ENCODE results near the gene ZGPAT.
"Not testable (repeated sequence)": the region's sequence is repeated elsewhere in the genome, so short reads cannot be mapped to it uniquely, and the experiment has no call there.

ZGPAT gene

GRCh38 chr20:63703471-63703975, 4.3 kb upstream of the ZGPAT start:
- peak; percentile 29 for DNase-seq

DNA sequence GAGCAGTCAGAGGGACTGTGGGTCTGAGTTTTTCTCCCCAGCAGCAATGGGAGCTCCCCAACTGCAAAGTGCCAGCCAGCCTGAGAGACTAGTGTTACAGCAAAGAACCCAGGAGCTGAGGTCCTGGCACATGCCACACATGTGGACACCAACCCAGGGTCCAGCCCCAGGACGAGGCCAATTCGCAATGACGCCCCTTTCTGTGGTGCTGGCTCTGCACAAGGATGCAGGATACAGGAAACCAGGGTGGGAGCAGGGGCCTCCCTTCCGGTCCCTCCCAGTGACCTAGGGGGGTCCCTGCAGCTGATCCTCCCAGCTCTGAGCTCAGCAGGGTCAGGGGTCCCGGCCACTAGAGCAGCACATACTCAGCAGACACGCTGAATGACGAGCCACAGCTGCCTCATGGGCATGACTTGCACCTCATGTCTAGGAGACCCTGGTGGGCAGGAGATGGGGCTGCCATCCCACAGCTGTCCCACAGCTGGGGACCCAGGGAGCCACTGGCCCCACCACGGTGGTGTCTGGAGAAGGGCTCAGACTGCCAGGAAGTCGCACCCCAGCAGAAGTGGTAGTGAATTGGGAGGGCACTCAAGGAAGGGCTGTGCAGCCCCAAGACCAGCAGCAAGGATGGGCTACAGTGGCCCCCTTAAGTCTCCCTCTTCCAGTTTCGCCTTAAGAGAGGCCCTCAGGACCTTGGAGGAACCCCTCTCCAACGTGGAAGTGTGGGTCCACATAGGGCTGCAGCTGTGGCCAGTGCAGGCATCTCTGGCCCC, 3.7 kb upstream of the ZGPAT start:
- no peak for DNase-seq

- peak; percentile 29 for DNase-seq
Observed at GRCh38 chr20:63704749-63705117, 3.1 kb upstream of the ZGPAT start.

DNA sequence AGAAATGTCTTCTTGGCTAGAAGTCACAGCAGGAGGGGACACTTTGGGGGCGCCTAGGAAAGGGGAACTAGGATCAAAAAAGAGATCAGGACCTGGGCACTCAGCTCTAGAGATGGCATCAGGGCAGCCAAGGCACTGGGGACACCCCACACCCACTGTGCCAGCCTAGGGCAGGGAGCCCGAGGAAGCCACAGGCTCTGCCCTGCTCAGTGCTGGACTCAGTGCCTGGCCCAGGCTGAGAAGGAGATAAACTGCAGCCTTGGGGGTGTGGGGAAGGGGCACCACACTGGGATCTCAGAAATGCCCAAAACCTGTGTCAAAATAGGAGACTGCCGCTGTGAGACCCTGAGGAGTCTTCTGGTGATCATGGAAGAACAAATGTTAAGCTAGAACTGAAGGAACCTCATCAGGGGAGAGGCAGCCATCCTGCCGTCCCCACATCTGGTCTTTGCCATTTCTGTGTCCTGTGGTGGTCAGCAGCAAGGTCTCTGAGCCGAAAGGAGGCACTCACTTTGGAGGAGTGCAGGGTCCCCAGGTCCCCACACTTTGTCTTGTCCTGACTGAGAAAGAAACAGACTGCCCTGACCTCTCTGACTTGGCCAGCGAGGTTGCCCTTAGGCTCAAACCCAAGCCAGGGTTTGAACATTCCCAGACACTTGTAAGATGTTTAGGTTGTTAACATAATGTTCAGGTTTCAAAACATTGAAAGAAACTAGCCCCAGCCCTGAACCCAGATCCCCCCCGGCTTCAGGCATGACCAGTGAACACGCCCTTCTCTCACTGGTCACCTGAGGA, 2.4 kb upstream of the ZGPAT start:
- no peak for DNase-seq

- DNase-seq: no peak
Observed at GRCh38 chr20:63706027-63706695, 1.7 kb upstream of the ZGPAT start.

- peak; percentile 62 for DNase-seq
Observed at GRCh38 chr20:63706852-63707557, 834 bp upstream of the ZGPAT start.

DNA sequence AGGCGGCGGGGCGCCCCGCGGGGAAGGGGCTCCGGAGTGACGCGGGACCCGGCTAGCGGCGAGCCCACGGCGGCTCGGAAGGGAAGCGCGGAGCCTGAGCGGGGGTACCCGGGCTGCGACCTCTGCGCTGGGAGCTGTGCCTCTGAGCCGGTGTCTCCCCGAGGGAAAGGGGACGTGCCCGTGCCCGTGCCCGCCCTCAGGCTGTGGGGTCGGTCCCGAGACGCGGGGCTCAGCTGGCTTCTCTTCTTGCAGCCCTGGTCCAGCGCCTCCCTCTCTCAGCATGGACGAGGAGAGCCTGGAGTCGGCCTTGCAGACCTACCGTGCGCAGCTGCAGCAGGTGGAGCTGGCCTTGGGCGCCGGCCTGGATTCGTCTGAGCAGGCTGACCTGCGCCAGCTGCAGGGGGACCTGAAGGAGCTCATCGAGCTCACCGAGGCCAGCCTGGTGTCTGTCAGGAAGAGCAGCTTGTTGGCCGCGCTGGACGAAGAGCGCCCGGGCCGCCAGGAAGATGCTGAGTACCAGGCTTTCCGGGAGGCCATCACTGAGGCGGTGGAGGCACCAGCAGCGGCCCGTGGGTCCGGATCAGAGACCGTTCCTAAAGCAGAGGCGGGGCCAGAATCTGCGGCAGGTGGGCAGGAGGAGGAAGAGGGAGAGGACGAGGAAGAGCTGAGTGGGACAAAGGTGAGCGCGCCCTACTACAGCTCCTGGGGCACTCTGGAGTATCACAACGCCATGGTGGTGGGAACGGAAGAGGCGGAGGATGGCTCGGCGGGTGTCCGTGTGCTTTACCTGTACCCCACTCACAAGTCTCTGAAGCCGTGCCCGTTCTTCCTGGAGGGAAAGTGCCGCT, 686 bp downstream of the ZGPAT start:
- DNase-seq: peak; percentile 41

DNA sequence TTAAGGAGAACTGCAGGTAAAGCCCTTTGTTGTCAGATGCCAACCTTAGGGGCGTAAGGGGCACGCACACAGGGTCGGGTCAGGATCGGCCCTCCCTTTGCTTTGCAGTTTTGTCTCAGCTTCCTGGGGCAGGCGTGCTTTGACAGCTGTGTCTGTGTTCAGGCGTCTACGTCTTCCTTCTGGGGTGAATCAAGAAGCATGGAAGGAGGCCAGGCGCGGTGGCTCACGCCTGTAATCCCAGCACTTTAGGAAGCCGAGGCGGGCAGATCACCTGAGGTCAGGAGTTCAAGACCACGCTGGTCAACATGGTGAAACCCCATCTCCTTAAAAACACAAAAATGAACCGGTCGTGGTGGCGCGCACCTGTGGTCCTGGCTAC, 1.3 kb downstream of the ZGPAT start:
- no peak for DNase-seq

GRCh38 chr20:63711085-63711645, 3.3 kb downstream of the ZGPAT start:
- DNase-seq: no peak

DNA sequence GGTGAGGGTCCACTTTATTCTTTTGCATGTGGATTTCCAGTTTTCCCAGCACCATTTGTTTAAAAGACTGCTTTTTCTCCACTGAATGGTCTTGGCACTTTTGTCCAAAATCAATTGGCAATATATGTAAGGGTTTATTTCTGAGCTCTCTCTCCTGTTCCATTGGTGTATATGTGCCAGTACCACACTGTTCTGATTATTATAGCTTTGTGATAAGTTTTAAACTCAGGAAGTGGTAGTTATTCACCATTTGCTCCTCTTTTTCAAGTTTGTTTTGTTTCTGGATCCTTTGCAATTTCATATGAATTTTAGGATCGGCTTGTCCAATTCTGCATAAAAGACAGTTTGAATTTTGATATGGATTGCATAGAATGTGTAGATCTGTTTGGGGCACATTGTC, 4.4 kb downstream of the ZGPAT start:
- DNase-seq: no peak

GRCh38 chr20:63714858-63715257, 7.0 kb downstream of the ZGPAT start:
- DNase-seq: no peak

DNA sequence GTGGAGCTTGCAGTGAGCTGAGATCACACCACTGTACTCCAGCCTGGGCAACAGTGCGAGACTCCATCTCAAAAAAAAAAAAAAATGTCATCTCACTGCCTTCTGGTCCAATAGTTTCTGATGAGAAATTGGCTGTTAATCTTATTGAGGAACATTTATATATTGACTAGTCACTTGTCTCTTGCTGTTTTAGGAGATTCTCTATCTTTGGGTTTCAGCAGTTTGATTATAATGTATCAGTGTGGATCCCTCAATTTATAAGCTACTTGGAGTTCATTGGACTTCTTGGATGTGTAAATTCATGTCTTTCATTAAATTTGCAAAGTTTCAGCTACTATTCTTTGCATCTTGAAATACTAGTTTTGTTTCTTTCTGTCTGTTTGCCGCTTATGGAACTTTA, 11.2 kb downstream of the ZGPAT start:
- DNase-seq: no peak

- not testable (repeated sequence) for DNase-seq
Observed at GRCh38 chr20:63722967-63723622, 15.3 kb downstream of the ZGPAT start.

- DNase-seq: not testable (repeated sequence)
Observed at GRCh38 chr20:63730189-63730733, 22.4 kb downstream of the ZGPAT start.

- DNase-seq: no peak
Observed at GRCh38 chr20:63731410-63731809, 23.6 kb downstream of the ZGPAT start.

DNA sequence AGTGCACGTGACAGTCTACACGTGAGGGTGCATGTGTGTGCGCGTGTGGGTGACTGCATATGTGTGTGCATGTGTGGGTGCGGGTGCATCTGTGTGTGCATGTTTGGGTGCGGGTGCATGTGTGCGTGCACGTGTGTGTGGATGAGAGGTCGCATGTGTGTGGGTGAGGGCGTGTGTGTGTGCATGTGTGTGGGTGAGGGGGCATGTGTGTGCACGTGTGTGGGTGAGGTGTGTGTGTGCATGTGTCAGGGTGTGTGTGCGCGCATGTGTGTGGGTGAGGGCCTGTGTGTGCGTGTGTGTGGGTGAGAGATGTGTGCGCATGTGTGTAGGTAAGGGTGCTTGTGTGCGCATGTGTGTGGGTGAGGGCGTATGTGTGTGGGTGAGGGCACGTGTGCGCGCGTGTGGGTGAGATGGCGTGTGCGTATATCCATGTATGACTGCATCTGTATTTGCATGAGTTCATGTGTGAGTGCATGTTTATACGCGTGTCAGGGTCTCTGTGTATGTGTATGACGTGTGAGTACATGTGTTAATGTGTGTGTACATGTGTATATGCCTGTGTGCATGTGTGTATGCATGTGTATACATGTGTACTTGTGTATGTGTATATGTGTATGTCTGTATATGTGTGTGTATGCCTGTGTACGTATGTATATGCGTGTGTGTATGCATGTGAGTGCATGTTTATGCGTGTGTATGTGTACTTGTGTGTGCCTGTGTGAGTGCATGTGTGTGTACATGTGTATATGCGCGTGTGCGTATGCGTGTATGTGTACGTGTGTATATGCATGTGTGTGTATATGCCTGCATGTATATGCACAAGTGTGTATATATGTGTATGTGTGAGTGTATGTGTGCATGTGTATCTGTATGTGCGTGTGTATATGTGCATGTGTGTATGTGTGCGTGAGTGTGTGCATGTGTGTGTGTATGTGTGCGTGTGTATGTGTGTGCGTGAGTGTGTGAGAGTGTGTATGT, 24.6 kb downstream of the ZGPAT start:
- no peak for DNase-seq

- no peak for DNase-seq
Observed at GRCh38 chr20:63733117-63733516, 25.3 kb downstream of the ZGPAT start.

GRCh38 chr20:63733579-63734081, 25.8 kb downstream of the ZGPAT start:
- no peak for DNase-seq

All from activated CD4-positive, CD25-positive, alpha-beta regulatory T cell treated with anti-CD3 and anti-CD28 coated beads, Interleukin-2, amount 50 U/mL, for 72 hours (primary cell).